ENCODE data around the gene FBXO39. TPM values are rescaled to one million over a fixed set of nuclear protein-coding genes. Genes with fewer than 3 reads are reported as not detected.
A peak's percentile ranks its signal among the peaks of the same experiment; 100 is the strongest.

FBXO39 gene
- total RNA-seq, 2 donors from 2014 or later: not detected

GRCh38 chr17:6818938-6819337 is 42.9 kb downstream of the FBXO39 start:
- no peak overlapping the region for H3K27ac ChIP-seq
- H3K27me3 ChIP-seq: no peaks in the 10 kb centered on the region
- H3K36me3 ChIP-seq (replicated peaks in 1 of 2; ENCODE audit: insufficient read depth in 1 of 2, low read depth in 2 of 2): no peaks in the 10 kb centered on the region
- intact Hi-C loops (cut with DNase I): no loop called here
- ATAC-seq: no peak
- no peaks in the 10 kb centered on the region for H3K4me1 ChIP-seq
- H3K9me3 ChIP-seq: no peaks in the 10 kb centered on the region
- H3K4me3 ChIP-seq: no peak overlapping the region
- no peak for DNase-seq
- 75 to 100% methylated on average over 3 of the region's 3 CpGs for WGBS, 2 donors
- TF ChIP-seq POLR2A (IDR thresholded peaks at IDR 0.05) (no peak), CTCF (IDR thresholded peaks at IDR 0.05) (no peak)

GRCh38 chr17:6823011-6823442 is 47.0 kb downstream of the FBXO39 start:
- Histone ChIP-seq H3K36me3 (replicated peaks in 1 of 2; ENCODE audit: insufficient read depth in 1 of 2, low read depth in 2 of 2) (no peaks in the 10 kb centered on the region), H3K4me3 (no peak overlapping the region), H3K9me3 (no peaks in the 10 kb centered on the region), H3K27me3 (no peaks in the 10 kb centered on the region), H3K27ac (no peak overlapping the region), H3K4me1 (no peaks in the 10 kb centered on the region)
- DNase-seq: no peak
- TF ChIP-seq POLR2A (IDR thresholded peaks at IDR 0.05): no peak
- no peak for TF ChIP-seq CTCF (IDR thresholded peaks at IDR 0.05)
- intact Hi-C loops (cut with DNase I): no loop called here
- no peak for ATAC-seq

- Histone ChIP-seq H3K4me3 (no peak overlapping the region), H3K27ac (no peak overlapping the region), H3K27me3 (peaks cover 0 to 14% of the 10 kb centered on the region in 2 donors), H3K36me3 (replicated peaks in 1 of 2; ENCODE audit: insufficient read depth in 1 of 2, low read depth in 2 of 2) (no peaks in the 10 kb centered on the region), H3K9me3 (no peaks in the 10 kb centered on the region), H3K4me1 (peaks cover 9% of the 10 kb centered on the region)
- WGBS, 2 donors: 52 to 58% methylated on average over 7 of the region's 7 CpGs
- ATAC-seq (no peak), DNase-seq (no peak)
- TF ChIP-seq POLR2A (IDR thresholded peaks at IDR 0.05) (no peak), CTCF (IDR thresholded peaks at IDR 0.05) (no peak)
- intact Hi-C loops (cut with DNase I): loop anchor here (10.0 kb wide), 1 partner anchor 166 kb away; no protein-coding TSS in a partner anchor
These were observed 54.5 kb downstream of the FBXO39 start for GRCh38 chr17:6830383-6830986.

GRCh38 chr17:6831661-6832263 is 55.7 kb downstream of the FBXO39 start, which contains the start of gene TEKT1:
TEKT1 (minus strand) TSS chr17:6831729; CDS start chr17:6830376, 1,353 bp downstream.
- H3K4me3 ChIP-seq: no peak within 1 kb of the TSS
- H3K27me3 ChIP-seq: peaks cover 0 to 14% of the 10 kb centered on the region in 2 donors

More at GRCh38 chr17:6831661-6832263, 55.7 kb downstream of the FBXO39 start, which contains the start of gene TEKT1:
- 3 to 6% methylated on average over 24 to 35 of the region's 35 CpGs for WGBS, 2 donors
- DNase-seq (peak; percentile 82 to 90 (median 84)), ATAC-seq (peak; percentile 93)
- TF ChIP-seq POLR2A (IDR thresholded peaks at IDR 0.05) (no peak), CTCF (IDR thresholded peaks at IDR 0.05) (no peak)
- Histone ChIP-seq H3K4me1 (peaks cover 9% of the 10 kb centered on the region), H3K9me3 (no peaks in the 10 kb centered on the region), H3K27ac (no peak within 1 kb of the TSS), H3K36me3 (replicated peaks in 1 of 2; ENCODE audit: insufficient read depth in 1 of 2, low read depth in 2 of 2) (no peaks in the 10 kb centered on the region)
- intact Hi-C loops (cut with DNase I): loop anchor here (10.0 kb wide), 1 partner anchor 167 kb away; no protein-coding TSS in a partner anchor

Small RNA genes within 50 kb of the gene (small RNA-seq; reads per million reads assigned to genes)
- not detected for gene AC004706.2

Other genes with a start within 250 kb of the FBXO39 start
- gene PITPNM3, start 219.7 kb upstream of the FBXO39 start, total RNA-seq: 1 to 10 TPM; 1.3 to 3.4 TPM
- gene KIAA0753, start 135.5 kb upstream of the FBXO39 start, total RNA-seq: 10 to 100 TPM in 1 of 2 donors, 1 to 10 TPM in 1; 6.9 to 13.5 TPM
- 10 to 100 TPM; 17.1 to 37.6 TPM for gene TXNDC17, start 135.2 kb upstream of the FBXO39 start, total RNA-seq
- 1 to 10 TPM; 6.2 to 9.9 TPM for gene MED31, start 124.6 kb upstream of the FBXO39 start, total RNA-seq
- 1 to 10 TPM; 3.3 to 6.2 TPM for gene C17orf100, start 124.5 kb upstream of the FBXO39 start, total RNA-seq
- gene SLC13A5, start 62.8 kb upstream of the FBXO39 start, total RNA-seq: not detected
- gene XAF1, start 20.2 kb upstream of the FBXO39 start, total RNA-seq: 1 to 10 TPM; 4.2 to 4.6 TPM
- gene TEKT1, start 55.5 kb downstream of the FBXO39 start, total RNA-seq: not detected
- gene ALOX12, start 219.8 kb downstream of the FBXO39 start, total RNA-seq: not detected
- 10 to 100 TPM in 1 of 2 donors, 1 to 10 TPM in 1; 9.9 to 87.4 TPM for gene RNASEK, start 236.4 kb downstream of the FBXO39 start, total RNA-seq
- gene BCL6B, start 246.8 kb downstream of the FBXO39 start, total RNA-seq: 1 to 10 TPM; 1.6 to 8.9 TPM

Measured in body of pancreas (tissue), 4 donors.